IMR-90 (cell line): Measurements from ENCODE around the gene LCMT2. TPM values are rescaled to one million over a fixed set of nuclear protein-coding genes. Genes with fewer than 3 reads are reported as not detected.

Experiments used
- ATAC-seq: fragments of 200-7000 bp; cut with Tn5 transposase; 2 replicates; pipeline ENCODE4 v1.9.1; 2020; ENCODE audit warnings: low read depth, mild to moderate bottlenecking, moderate library complexity
- BruUV-seq: library from RNA; stranded (reverse); fragments of 400-500 nt; replicated peaks from 2 replicates; lab custom pipeline; 2021; lab: Mats Ljungman, UMichigan
- CTCF ChIA-PET: fragments of 300-600 bp; formaldehyde crosslinking; extraction: SDS; loops from one replicate; lab custom pipeline; 2021; ENCODE audit warnings: antibody characterized with exemption; lab: Yijun Ruan, JAX
- POLR2A ChIA-PET: fragments of 300-600 bp; sonication (Branson Sonifier 250); formaldehyde crosslinking; loops from one replicate; lab custom pipeline; 2022; ENCODE audit warnings: antibody characterized with exemption; ENCODE audit not compliant: unreplicated experiment; lab: Charles Lee
- DNase-seq: peaks from one replicate; pipeline ENCODE4 v3.0.0; 2013
- H2AFZ ChIP-seq: replicated peaks from 2 replicates; pipeline ENCODE3; 2013; ENCODE audit warnings: low read length, mild to moderate bottlenecking; ENCODE audit not compliant: poor library complexity
- H2AK5ac ChIP-seq: 2 replicates; pipeline ENCODE4 v1.6.1; 2013; ENCODE audit warnings: low read depth, low read length, inconsistent platforms
- H2AK9ac ChIP-seq: replicated peaks from 2 replicates; pipeline ENCODE3; 2013; ENCODE audit warnings: mild to moderate bottlenecking, low read depth, low read length, moderate library complexity; ENCODE audit not compliant: poor library complexity
- H2BK120ac ChIP-seq: 2 replicates; pipeline ENCODE4 v1.6.1; 2013; ENCODE audit warnings: low read depth, low read length, inconsistent platforms
- H2BK15ac ChIP-seq: 3 replicates; pipeline ENCODE4 v1.6.1; 2013; ENCODE audit warnings: low read depth, low read length, inconsistent platforms
- H2BK20ac ChIP-seq: 2 replicates; pipeline ENCODE4 v1.6.1; 2013; ENCODE audit warnings: low read depth, mild to moderate bottlenecking, inconsistent platforms, low read length, moderate library complexity
- H2BK5ac ChIP-seq: 2 replicates; pipeline ENCODE4 v1.6.1; 2013; ENCODE audit warnings: mild to moderate bottlenecking, low read depth, low read length, inconsistent platforms; ENCODE audit not compliant: poor library complexity, severe bottlenecking
- H3K14ac ChIP-seq: replicated peaks from 2 replicates; pipeline ENCODE4 v1.6.1; 2013; ENCODE audit warnings: low read depth, low read length, inconsistent platforms
- H3K18ac ChIP-seq: 2 replicates; pipeline ENCODE4 v1.6.1; 2013; ENCODE audit warnings: low read depth, low read length, control low read depth
- H3K23ac ChIP-seq: 2 replicates; pipeline ENCODE4 v1.6.1; 2013; ENCODE audit warnings: low read depth, low read length, inconsistent platforms
- H3K27ac ChIP-seq: 2 replicates; pipeline ENCODE4 v1.5.1; 2013; ENCODE audit warnings: mild to moderate bottlenecking, control low read depth, low read length; ENCODE audit not compliant: insufficient read depth
- H3K27me3 ChIP-seq: 2 replicates; pipeline ENCODE4 v1.6.1; 2013; ENCODE audit warnings: low read length; ENCODE audit not compliant: control insufficient read depth, insufficient read depth
- H3K36me3 ChIP-seq: 2 replicates; pipeline ENCODE4 v1.6.1; 2013; ENCODE audit warnings: low read length, mixed read lengths; ENCODE audit not compliant: control insufficient read depth, insufficient read depth
- H3K4ac ChIP-seq: 2 replicates; pipeline ENCODE4 v1.6.1; 2013; ENCODE audit warnings: low read depth, low read length, inconsistent platforms
- H3K4me1 ChIP-seq: 2 replicates; pipeline ENCODE4 v1.6.1; 2013; ENCODE audit warnings: low read length, mixed read lengths; ENCODE audit not compliant: control insufficient read depth, insufficient read depth
- H3K4me2 ChIP-seq: 2 replicates; pipeline ENCODE4 v1.6.1; 2013; ENCODE audit warnings: low read depth, mild to moderate bottlenecking, control low read depth, low read length, moderate library complexity
- H3K4me3 ChIP-seq: 2 replicates; pipeline ENCODE4 v1.5.1; 2013; ENCODE audit warnings: low read depth, mild to moderate bottlenecking, control low read depth, low read length, moderate library complexity; ENCODE audit not compliant: insufficient read depth
- H3K56ac ChIP-seq: 2 replicates; pipeline ENCODE4 v1.6.1; 2013; ENCODE audit warnings: low read length, inconsistent platforms; ENCODE audit not compliant: insufficient read depth; ENCODE audit errors: extremely low read depth
- H3K79me1 ChIP-seq, 2 experiments: 2 replicates each; pipeline ENCODE4 v1.6.1; 2013; ENCODE audit warnings: low read length in 2 of 2, inconsistent platforms in 1 of 2, low read depth in 1 of 2
- H3K9ac ChIP-seq: 2 replicates; pipeline ENCODE4 v1.6.1; 2013; ENCODE audit warnings: low read depth, low read length, control low read depth
- H3K9me1 ChIP-seq: 2 replicates; pipeline ENCODE4 v1.6.1; 2013; ENCODE audit warnings: low read length, inconsistent platforms; ENCODE audit not compliant: insufficient read depth
- H3K9me3 ChIP-seq: 2 replicates; pipeline ENCODE4 v1.6.1; 2013; ENCODE audit warnings: low read length; ENCODE audit not compliant: control insufficient read depth, insufficient read depth
- H4K20me1 ChIP-seq: 2 replicates; pipeline ENCODE4 v1.6.1; 2013; ENCODE audit warnings: low read length, inconsistent platforms; ENCODE audit not compliant: insufficient read depth
- H4K5ac ChIP-seq: 2 replicates; pipeline ENCODE4 v1.6.1; 2013; ENCODE audit warnings: mild to moderate bottlenecking, low read depth, low read length, control low read depth
- H4K8ac ChIP-seq, 2 experiments: 2 replicates each; pipeline ENCODE4 v1.6.1; 2013; ENCODE audit warnings: low read depth in 2 of 2, low read length in 2 of 2, control low read depth in 1 of 2, inconsistent platforms in 1 of 2
- H4K91ac ChIP-seq: 2 replicates; pipeline ENCODE4 v1.6.1; 2013; ENCODE audit warnings: low read depth, low read length, inconsistent platforms; ENCODE audit not compliant: insufficient read depth
- BHLHE40 ChIP-seq: fragments of 150-350 bp; IDR thresholded peaks from 2 replicates; pipeline ENCODE4 v1.6.1; 2016; ENCODE audit warnings: mild to moderate bottlenecking, low read depth, low read length
- CHD1 ChIP-seq: IDR thresholded peaks from 2 replicates; pipeline ENCODE4 v1.6.1; 2012; ENCODE audit warnings: low read depth, low read length, improper control_type of control experiment
- CTCF ChIP-seq: conservative IDR thresholded peaks from 2 replicates; pipeline ENCODE4 v1.5.1; 2012; ENCODE audit warnings: mild to moderate bottlenecking, low read depth, low read length, improper control_type of control experiment
- FOS ChIP-seq: fragments of 150-350 bp; IDR thresholded peaks from 2 replicates; pipeline ENCODE4 v1.6.1; 2016; ENCODE audit warnings: low read depth, low read length
- MAFK ChIP-seq: IDR thresholded peaks from 2 replicates; pipeline ENCODE4 v1.6.1; 2012; ENCODE audit warnings: low read depth, low read length, improper control_type of control experiment
- MAZ ChIP-seq: IDR thresholded peaks from 2 replicates; pipeline ENCODE4 v1.6.1; 2012; ENCODE audit warnings: low read depth, mild to moderate bottlenecking, low read length, improper control_type of control experiment, moderate library complexity, borderline replicate concordance
- RAD21 ChIP-seq: IDR thresholded peaks from 2 replicates; pipeline ENCODE4 v1.6.1; 2012; ENCODE audit warnings: low read length, improper control_type of control experiment
- RFX5 ChIP-seq: IDR thresholded peaks from 2 replicates; pipeline ENCODE4 v1.8.0; 2012; ENCODE audit warnings: low read depth, mild to moderate bottlenecking, low read length, moderate library complexity
- SMC3 ChIP-seq: fragments of 150-350 bp; IDR thresholded peaks from 2 replicates; pipeline ENCODE4 v1.6.1; 2016; ENCODE audit warnings: low read depth, mild to moderate bottlenecking, antibody characterized with exemption, low read length, moderate library complexity
- USF2 ChIP-seq: fragments of 150-350 bp; IDR thresholded peaks from 2 replicates; pipeline ENCODE4 v1.6.1; 2017; ENCODE audit warnings: mild to moderate bottlenecking, antibody characterized with exemption, low read length, low read depth
- whole genome bisulfite sequencing, 2 experiments: methylation state at CpG; one replicate each; pipeline versions ENCODE4 v1.1.5 to v1.1.7; 2013; ENCODE audit warnings: missing lambda C conversion rate in 2 of 2; ENCODE audit not compliant: insufficient read length in 1 of 2; ENCODE audit errors: extremely low coverage in 2 of 2; 5-methylcytosine and 5-hydroxymethylcytosine counted together
- dilution Hi-C: fragments of 300-500 bp; cut with HindIII; formaldehyde crosslinking; loops from one replicate; pipeline ENCODE4 v1.14.3; 2018; ENCODE audit warnings: low sequenced_read_pairs; ENCODE audit not compliant: unreplicated experiment
- in situ Hi-C: fragments of 300-500 bp; cut with MboI; formaldehyde crosslinking; loops from 3 replicates; pipeline ENCODE4 v1.14.3; 2019; ENCODE audit warnings: low sequenced_read_pairs, inconsistent platforms, mixed read lengths
- intact Hi-C: fragments of 100-400 bp; cut with micrococcal nuclease; formaldehyde crosslinking; loops from 2 replicates; pipeline ENCODE4 v1.10.0; 2022
- polyA plus RNA-seq, 3 experiments: library from polyadenylated mRNA; depleted of rRNA; stranded (reverse); fragments of >200 nt; gene quantifications; 2 replicates each; pipeline ENCODE4 v1.2.3, GENCODE V29; 2012; ENCODE audit warnings: low replicate concordance in 1 of 3
- total RNA-seq: library from RNA; depleted of rRNA; stranded (reverse); fragments of >200 nt; gene quantifications from 2 replicates; pipeline ENCODE4 v1.2.3, GENCODE V29; 2012
- TF ChIP-seq, protein P1 (sequence below): fragments of 150-350 bp; IDR thresholded peaks from 2 replicates; pipeline ENCODE4 v1.6.1; 2016; ENCODE audit warnings: low read depth, mild to moderate bottlenecking, low read length, moderate library complexity, borderline replicate concordance

The LCMT2 gene
- total and polyA plus RNA-seq, 2 of the 4 experiments (the other 2 are of a cell fraction): 5.8 to 12.2 TPM

DNA sequence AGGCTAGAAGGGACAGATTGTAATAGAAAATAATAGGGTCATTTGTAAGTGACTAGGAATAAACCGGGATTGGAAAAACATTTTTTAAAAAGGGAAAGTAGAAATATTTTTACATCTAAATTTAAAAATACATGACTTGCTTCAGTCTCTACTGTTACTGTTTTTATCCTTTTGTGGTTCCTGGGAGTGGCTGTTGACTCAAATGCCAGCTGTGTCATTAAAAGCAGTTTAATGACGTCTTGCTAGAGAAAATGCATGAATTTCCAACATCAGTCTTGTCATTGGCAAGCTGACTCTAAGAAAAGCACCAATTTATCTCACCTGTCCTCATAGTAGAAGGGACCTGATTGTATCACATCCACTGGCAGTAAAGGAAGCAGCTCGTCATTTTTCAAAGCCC, 16.7 kb upstream of the LCMT2 start:
- in situ Hi-C loops: no loop called here

More for the DNA sequence above, 16.7 kb upstream of the LCMT2 start:
- H3K4me2 ChIP-seq: no peak overlapping the region
- TF ChIP-seq, protein P1, sequence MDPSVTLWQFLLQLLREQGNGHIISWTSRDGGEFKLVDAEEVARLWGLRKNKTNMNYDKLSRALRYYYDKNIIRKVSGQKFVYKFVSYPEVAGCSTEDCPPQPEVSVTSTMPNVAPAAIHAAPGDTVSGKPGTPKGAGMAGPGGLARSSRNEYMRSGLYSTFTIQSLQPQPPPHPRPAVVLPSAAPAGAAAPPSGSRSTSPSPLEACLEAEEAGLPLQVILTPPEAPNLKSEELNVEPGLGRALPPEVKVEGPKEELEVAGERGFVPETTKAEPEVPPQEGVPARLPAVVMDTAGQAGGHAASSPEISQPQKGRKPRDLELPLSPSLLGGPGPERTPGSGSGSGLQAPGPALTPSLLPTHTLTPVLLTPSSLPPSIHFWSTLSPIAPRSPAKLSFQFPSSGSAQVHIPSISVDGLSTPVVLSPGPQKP: no peak
- no peak for TF ChIP-seq BHLHE40
- no peak for TF ChIP-seq USF2
- no peak for TF ChIP-seq CTCF
- no peak for TF ChIP-seq MAZ
- TF ChIP-seq RFX5: no peak
- no peak for TF ChIP-seq CHD1
- no peak for TF ChIP-seq SMC3
- TF ChIP-seq MAFK: no peak
- no peak for TF ChIP-seq FOS
- no peak for TF ChIP-seq RAD21
- no peak overlapping the region for H4K8ac ChIP-seq
- no peak overlapping the region for H3K23ac ChIP-seq
- no peak overlapping the region for H2AFZ ChIP-seq
- no peak overlapping the region for H2BK15ac ChIP-seq
- no peaks in the 10 kb centered on the region for H3K79me1 ChIP-seq
- H3K18ac ChIP-seq: no peak overlapping the region
- H3K14ac ChIP-seq: no peak overlapping the region
- intact Hi-C loops: no loop called here
- peaks cover 10% of the 10 kb centered on the region for H3K36me3 ChIP-seq
- no peak overlapping the region for H2BK20ac ChIP-seq
- no peak overlapping the region for H4K5ac ChIP-seq
- dilution Hi-C loops: no loop called here
- no peak overlapping the region for H2BK5ac ChIP-seq
- no peak for DNase-seq
- H3K27me3 ChIP-seq: no peaks in the 10 kb centered on the region
- no peak for ATAC-seq
- H3K4me3 ChIP-seq: no peak overlapping the region
- H4K91ac ChIP-seq: no peak overlapping the region
- no peaks in the 10 kb centered on the region for H4K20me1 ChIP-seq
- no peak overlapping the region for H2BK120ac ChIP-seq
- no peak overlapping the region for H3K9ac ChIP-seq
- no CpG with 5 or more reads among the region's 3 CpGs for WGBS, 2 experiments
- ChIA-PET CTCF (no interaction called here), POLR2A (no interaction called here)
- no peak overlapping the region for H3K27ac ChIP-seq
- H3K9me3 ChIP-seq: no peaks in the 10 kb centered on the region
- no peaks in the 10 kb centered on the region for H3K4me1 ChIP-seq
- H3K4ac ChIP-seq: no peak overlapping the region
- H2AK5ac ChIP-seq: no peak overlapping the region
- BruUV-seq: no TSS peak
- no peak overlapping the region for H2AK9ac ChIP-seq
- no peak overlapping the region for H3K56ac ChIP-seq
- H3K9me1 ChIP-seq: no peaks in the 10 kb centered on the region
